ENCODE data around the gene SCAMP4. TPM values are rescaled to one million over a fixed set of nuclear protein-coding genes. Genes with fewer than 3 reads are reported as not detected.

Gene SCAMP4
- total and polyA plus RNA-seq, 5 experiments from 2014 or later: 12.1 to 23.4 (median 15.5) TPM

GRCh38 chr19:1947651-1948209 is 42.5 kb downstream of the SCAMP4 start:
- DNase-seq: no peak
- no peaks in the 10 kb centered on the region for H3K9me3 Mint-ChIP-seq
- no peaks in the 10 kb centered on the region for H3K27me3 Mint-ChIP-seq
- no peak for ATAC-seq
- peaks cover 15 to 73% (median 46%) of the 10 kb centered on the region in 4 donors for H3K4me1 Mint-ChIP-seq
- H3K27ac Mint-ChIP-seq: peak overlapping the region in 1 of 10 donors; percentile 48
- H3K4me3 Mint-ChIP-seq: no peak overlapping the region
- POLR2A ChIA-PET: no interaction called here
- H3K36me3 Mint-ChIP-seq: peaks cover 0 to 25% (median 2%) of the 10 kb centered on the region in 3 donors

GRCh38 chr19:1949304-1950101 is 44.3 kb downstream of the SCAMP4 start:
- Mint-ChIP-seq H3K4me1 (peaks cover 11 to 62% (median 31%) of the 10 kb centered on the region in 4 donors), H3K27me3 (no peaks in the 10 kb centered on the region), H3K27ac (peak overlapping the region in 7 of 10 donors; percentile 20 to 87 (median 52)), H3K4me3 (peak overlapping the region in 1 of 10 donors; percentile 41), H3K36me3 (peaks cover 0 to 28% (median 2%) of the 10 kb centered on the region in 3 donors), H3K9me3 (no peaks in the 10 kb centered on the region)
- no peak for ATAC-seq
- POLR2A ChIA-PET: no interaction called here
- DNase-seq: no peak

DNA sequence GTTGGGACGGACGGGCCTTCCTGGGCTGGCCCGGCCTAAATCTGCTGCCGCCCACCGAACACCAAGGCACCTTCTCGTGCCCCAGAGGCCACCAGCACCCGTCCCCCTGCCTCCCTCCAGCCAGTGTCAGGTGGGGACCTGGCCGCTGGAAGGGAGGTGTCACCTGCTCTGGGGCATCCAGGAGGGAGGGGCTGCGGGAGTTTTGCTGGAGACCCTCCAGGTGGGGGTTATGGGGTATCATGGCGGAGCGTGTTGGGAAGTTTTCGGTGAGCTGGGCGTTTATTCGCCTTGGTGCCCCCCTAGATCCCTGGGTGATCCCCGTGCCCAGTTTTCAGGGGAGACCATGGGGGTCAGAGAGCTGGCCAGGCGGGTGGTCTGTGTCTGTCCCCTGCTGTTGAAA is 45.4 kb downstream of the SCAMP4 start:
- peak overlapping the region in 1 of 10 donors; percentile 41 for H3K4me3 Mint-ChIP-seq
- POLR2A ChIA-PET: no interaction called here
- peaks cover 13 to 57% (median 29%) of the 10 kb centered on the region in 4 donors for H3K4me1 Mint-ChIP-seq
- no peaks in the 10 kb centered on the region for H3K27me3 Mint-ChIP-seq
- ATAC-seq (no peak), DNase-seq (no peak)
- H3K9me3 Mint-ChIP-seq: no peaks in the 10 kb centered on the region
- peaks cover 0 to 28% (median 2%) of the 10 kb centered on the region in 3 donors for H3K36me3 Mint-ChIP-seq
- H3K27ac Mint-ChIP-seq: peak overlapping the region in 5 of 10 donors; percentile 4 to 81 (median 67)

DNA sequence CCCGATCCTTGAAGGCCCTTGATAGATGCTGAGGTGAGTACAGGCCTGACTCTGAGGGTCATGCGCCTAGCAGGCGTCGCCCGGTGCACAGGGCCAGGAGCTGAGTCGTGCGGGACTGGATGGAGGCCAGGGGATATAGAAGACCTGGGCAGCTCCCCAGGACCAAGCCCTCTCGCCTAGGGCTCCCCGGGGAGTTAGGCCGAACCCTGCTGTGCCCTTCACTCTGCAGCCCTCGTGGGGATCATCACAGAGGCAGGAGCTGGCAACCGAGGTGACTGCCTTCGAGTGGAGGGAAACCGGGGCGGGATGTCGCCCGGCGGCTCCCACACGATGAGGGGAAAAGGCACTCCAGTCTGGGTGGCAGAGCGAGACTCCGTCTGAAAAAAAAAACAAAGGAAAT is 47.4 kb downstream of the SCAMP4 start:
- ATAC-seq: no peak
- POLR2A ChIA-PET: no interaction called here
- peaks cover 0 to 28% (median 2%) of the 10 kb centered on the region in 3 donors for H3K36me3 Mint-ChIP-seq
- H3K27me3 Mint-ChIP-seq: no peaks in the 10 kb centered on the region
- peaks cover 11 to 52% (median 31%) of the 10 kb centered on the region in 4 donors for H3K4me1 Mint-ChIP-seq
- DNase-seq: no peak
- no peaks in the 10 kb centered on the region for H3K9me3 Mint-ChIP-seq
- peak overlapping the region in 1 of 10 donors; percentile 56 for H3K27ac Mint-ChIP-seq
- peak overlapping the region in 1 of 10 donors; percentile 33 for H3K4me3 Mint-ChIP-seq

DNA sequence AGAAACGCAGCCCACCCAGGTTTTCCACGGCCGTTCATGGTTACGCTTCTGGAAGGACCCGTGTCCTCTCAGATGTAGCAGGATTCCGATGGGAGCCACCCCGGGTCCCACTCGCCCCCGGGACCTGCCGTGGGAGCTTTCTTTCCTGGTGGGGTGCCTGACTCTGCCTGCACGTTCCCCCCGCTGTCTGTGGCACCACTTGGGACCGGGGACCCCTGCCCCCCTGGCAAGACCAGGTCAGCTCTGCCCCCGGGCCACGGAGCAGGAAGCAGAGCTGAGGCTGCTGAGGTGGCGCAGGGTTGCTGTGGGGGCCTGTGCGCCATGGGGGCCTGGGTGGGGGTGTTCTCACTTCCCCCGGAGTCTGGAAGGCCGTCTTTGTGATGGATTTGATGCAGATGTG is 47.8 kb downstream of the SCAMP4 start:
- Mint-ChIP-seq H3K4me1 (peaks cover 11 to 55% (median 31%) of the 10 kb centered on the region in 4 donors), H3K36me3 (peaks cover 0 to 28% (median 2%) of the 10 kb centered on the region in 3 donors), H3K9me3 (no peaks in the 10 kb centered on the region), H3K27me3 (no peaks in the 10 kb centered on the region), H3K4me3 (no peak overlapping the region), H3K27ac (no peak overlapping the region)
- ATAC-seq (no peak), DNase-seq (no peak)
- POLR2A ChIA-PET: no interaction called here

DNA sequence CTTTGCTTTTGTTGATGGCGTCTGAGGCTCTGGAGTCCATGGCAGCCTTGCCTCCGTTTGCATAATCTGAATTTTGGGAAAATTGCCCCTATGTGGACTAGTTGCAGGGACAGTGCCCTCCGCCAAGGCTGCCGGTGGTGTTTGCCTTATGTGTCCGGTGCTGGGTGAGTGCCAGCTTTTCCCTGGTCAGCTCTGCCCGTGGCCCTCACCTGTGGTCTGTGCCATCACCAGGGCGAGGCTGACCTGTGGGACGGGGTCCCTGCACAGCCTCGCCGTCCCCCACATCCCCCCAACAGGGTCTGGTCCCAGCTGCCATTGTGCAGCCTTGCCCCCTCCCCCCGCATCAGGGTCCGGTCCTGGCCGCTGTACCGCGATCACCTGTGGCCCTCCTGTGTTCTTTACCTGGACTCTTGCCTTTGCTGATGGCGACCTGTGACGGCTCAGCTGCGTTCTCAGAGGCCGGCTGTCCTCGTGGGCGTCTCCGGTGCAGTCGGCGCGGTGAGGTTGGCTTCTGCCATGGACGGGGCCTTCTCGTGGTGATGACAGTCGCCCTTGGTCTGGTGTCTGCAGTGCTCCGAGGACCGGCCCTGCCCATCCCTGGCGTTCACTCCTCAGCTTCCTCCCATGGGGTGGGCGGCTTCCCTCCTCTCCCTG is 48.4 kb downstream of the SCAMP4 start:
- peaks cover 11 to 53% (median 28%) of the 10 kb centered on the region in 4 donors for H3K4me1 Mint-ChIP-seq
- ATAC-seq (no peak), DNase-seq (no peak)
- peak overlapping the region in 1 of 10 donors; percentile 15 for H3K27ac Mint-ChIP-seq
- H3K27me3 Mint-ChIP-seq: no peaks in the 10 kb centered on the region
- POLR2A ChIA-PET: interaction anchor here (0.6 to 1.2 kb wide), 2 partner anchors 21 to 66 kb away, joined by 3 read pairs; no protein-coding TSS in a partner anchor
- H3K4me3 Mint-ChIP-seq: peak overlapping the region in 1 of 10 donors; percentile 6
- no peaks in the 10 kb centered on the region for H3K9me3 Mint-ChIP-seq
- H3K36me3 Mint-ChIP-seq: peaks cover 0 to 28% (median 2%) of the 10 kb centered on the region in 3 donors

DNA sequence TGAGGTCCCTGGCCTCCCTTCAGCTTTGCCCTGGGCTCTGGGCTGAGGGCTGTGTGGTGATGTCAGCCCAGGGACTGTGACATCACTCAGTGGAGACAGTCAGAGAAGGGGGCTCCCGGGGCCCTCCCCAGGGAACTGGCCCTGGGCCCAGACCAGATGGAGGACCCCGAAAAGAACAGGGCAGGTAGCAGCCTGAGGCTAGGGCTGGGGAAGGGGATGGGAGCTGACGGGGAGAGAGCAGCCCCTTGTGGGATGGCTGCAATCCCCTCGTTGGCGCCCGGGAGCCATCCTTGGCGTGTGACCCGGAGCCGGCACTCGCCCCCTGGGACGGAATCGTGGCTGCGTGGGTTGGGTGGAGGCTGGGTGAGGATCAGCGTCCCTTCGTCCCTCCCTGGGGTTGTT is 49.3 kb downstream of the SCAMP4 start:
- H3K4me1 Mint-ChIP-seq: peaks cover 8 to 48% (median 21%) of the 10 kb centered on the region in 4 donors
- POLR2A ChIA-PET: interaction anchor here (1.2 kb wide), 1 partner anchor 21 kb away, joined by 3 read pairs; no protein-coding TSS in a partner anchor
- H3K9me3 Mint-ChIP-seq: no peaks in the 10 kb centered on the region
- no peaks in the 10 kb centered on the region for H3K27me3 Mint-ChIP-seq
- H3K36me3 Mint-ChIP-seq: peaks cover 0 to 24% (median 2%) of the 10 kb centered on the region in 3 donors
- no peak for ATAC-seq
- no peak overlapping the region for H3K27ac Mint-ChIP-seq
- no peak overlapping the region for H3K4me3 Mint-ChIP-seq
- DNase-seq: no peak

DNA sequence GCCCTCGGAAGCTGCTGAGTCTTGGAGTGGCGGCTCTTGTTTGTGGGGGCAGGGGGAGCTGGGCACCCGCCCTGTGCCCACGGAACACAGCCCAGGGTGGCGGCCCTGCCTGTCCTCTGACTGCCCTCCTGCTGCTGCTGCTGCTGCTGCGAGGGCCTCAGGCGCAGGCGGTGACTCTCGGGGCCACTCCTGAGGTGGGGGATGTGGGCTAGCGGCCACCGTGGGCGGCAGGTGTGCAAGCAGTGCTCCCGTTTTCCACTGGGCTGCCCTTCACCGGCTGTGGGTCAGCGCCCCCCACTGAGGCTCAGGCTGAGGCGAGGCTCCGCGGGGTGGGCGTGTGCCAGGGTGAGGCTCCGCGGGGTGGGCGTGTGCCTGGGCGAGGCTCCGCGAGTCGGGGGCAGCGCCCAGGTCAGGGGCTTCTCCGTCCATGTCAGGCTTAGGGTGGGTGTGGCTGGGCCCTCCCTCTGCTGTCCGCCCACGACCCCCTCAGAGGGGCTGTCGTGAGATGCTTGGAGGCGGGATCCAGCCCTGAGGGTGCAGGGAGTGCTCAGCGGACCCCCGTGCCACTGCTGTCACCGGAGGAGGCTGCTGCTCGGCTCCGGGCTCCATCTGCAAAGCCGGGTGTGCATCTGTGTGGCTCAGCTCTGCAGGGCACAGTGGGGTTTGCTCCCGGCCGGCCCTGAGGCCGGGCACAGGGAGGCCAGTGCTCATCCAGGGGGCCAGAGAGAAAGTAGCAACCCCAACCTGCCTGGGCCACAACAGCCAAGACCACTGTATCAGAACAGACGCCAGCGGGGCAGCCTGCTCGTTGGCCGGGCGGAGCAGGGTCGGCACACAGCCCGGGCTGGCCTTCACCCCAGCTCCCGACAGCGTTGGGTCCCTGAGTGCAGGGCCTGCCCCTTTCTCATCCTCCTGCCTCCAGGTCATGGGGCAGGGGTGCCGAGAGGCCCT is 50.2 kb downstream of the SCAMP4 start:
- no peak overlapping the region for H3K4me3 Mint-ChIP-seq
- DNase-seq: no peak
- POLR2A ChIA-PET: interaction anchor here (0.6 to 1.2 kb wide), 2 partner anchors 20 to 87 kb away, joined by 3 to 4 read pairs; no protein-coding TSS in a partner anchor
- peaks cover 0 to 22% (median 2%) of the 10 kb centered on the region in 3 donors for H3K36me3 Mint-ChIP-seq
- H3K27ac Mint-ChIP-seq: no peak overlapping the region
- H3K4me1 Mint-ChIP-seq: peaks cover 10 to 46% (median 19%) of the 10 kb centered on the region in 4 donors
- H3K27me3 Mint-ChIP-seq: no peaks in the 10 kb centered on the region
- no peak for ATAC-seq
- no peaks in the 10 kb centered on the region for H3K9me3 Mint-ChIP-seq

- ATAC-seq (no peak), DNase-seq (no peak)
- Mint-ChIP-seq H3K4me3 (peak overlapping the region in 1 of 10 donors; percentile 51), H3K36me3 (peaks cover 0 to 19% (median 2%) of the 10 kb centered on the region in 3 donors), H3K9me3 (no peaks in the 10 kb centered on the region), H3K27me3 (no peaks in the 10 kb centered on the region), H3K27ac (no peak overlapping the region), H3K4me1 (peaks cover 10 to 43% (median 17%) of the 10 kb centered on the region in 4 donors)
- POLR2A ChIA-PET: interaction anchor here (0.6 kb wide), 1 partner anchor 88 kb away, joined by 4 read pairs; no protein-coding TSS in a partner anchor
These were observed 50.9 kb downstream of the SCAMP4 start for GRCh38 chr19:1956122-1956494.

- DNase-seq (no peak), ATAC-seq (no peak)
- Mint-ChIP-seq H3K4me1 (peaks cover 10 to 42% (median 16%) of the 10 kb centered on the region in 4 donors), H3K9me3 (no peaks in the 10 kb centered on the region), H3K4me3 (no peak overlapping the region), H3K27ac (peak overlapping the region in 3 of 10 donors; percentile 14 to 83 (median 22)), H3K36me3 (peaks cover 0 to 14% (median under 1%) of the 10 kb centered on the region in 3 donors), H3K27me3 (no peaks in the 10 kb centered on the region)
- POLR2A ChIA-PET: interaction anchor here (0.5 kb wide), 1 partner anchor 66 kb away, joined by 3 read pairs; no protein-coding TSS in a partner anchor
These were observed 51.8 kb downstream of the SCAMP4 start for GRCh38 chr19:1956868-1957492.

GRCh38 chr19:1957562-1958248 is 52.5 kb downstream of the SCAMP4 start:
- Mint-ChIP-seq H3K36me3 (peaks cover 0 to 9% (median 0%) of the 10 kb centered on the region in 3 donors), H3K27me3 (no peaks in the 10 kb centered on the region), H3K4me1 (peaks cover 8 to 35% (median 13%) of the 10 kb centered on the region in 4 donors), H3K27ac (peak overlapping the region in 2 of 10 donors; percentile 22 to 34), H3K9me3 (no peaks in the 10 kb centered on the region), H3K4me3 (no peak overlapping the region)
- no peak for ATAC-seq
- POLR2A ChIA-PET: interaction anchor here (0.5 kb wide), 1 partner anchor 51 kb away, joined by 4 read pairs; no protein-coding TSS in a partner anchor
- no peak for DNase-seq

Data from naive thymus-derived CD8-positive, alpha-beta T cell (primary cell).